IMR-90 (cell line): ENCODE results near the gene TGOLN2. TPM values are rescaled to one million over a fixed set of nuclear protein-coding genes. Genes with fewer than 3 reads are reported as not detected.

Source experiments
- ATAC-seq: fragments of 200-7000 bp; cut with Tn5 transposase; 2 replicates; pipeline ENCODE4 v1.9.1; 2020; ENCODE audit warnings: low read depth, mild to moderate bottlenecking, moderate library complexity
- BruUV-seq: library from RNA; stranded (reverse); fragments of 400-500 nt; replicated peaks from 2 replicates; lab custom pipeline; 2021; lab: Mats Ljungman, UMichigan
- CTCF ChIA-PET: fragments of 300-600 bp; formaldehyde crosslinking; extraction: SDS; loops from one replicate; lab custom pipeline; 2021; ENCODE audit warnings: antibody characterized with exemption; lab: Yijun Ruan, JAX
- POLR2A ChIA-PET: fragments of 300-600 bp; sonication (Branson Sonifier 250); formaldehyde crosslinking; loops from one replicate; lab custom pipeline; 2022; ENCODE audit warnings: antibody characterized with exemption; ENCODE audit not compliant: unreplicated experiment; lab: Charles Lee
- DNase-seq: peaks from one replicate; pipeline ENCODE4 v3.0.0; 2013
- H2AFZ ChIP-seq: replicated peaks from 2 replicates; pipeline ENCODE3; 2013; ENCODE audit warnings: low read length, mild to moderate bottlenecking; ENCODE audit not compliant: poor library complexity
- H2AK5ac ChIP-seq: 2 replicates; pipeline ENCODE4 v1.6.1; 2013; ENCODE audit warnings: low read depth, low read length, inconsistent platforms
- H2AK9ac ChIP-seq: replicated peaks from 2 replicates; pipeline ENCODE3; 2013; ENCODE audit warnings: mild to moderate bottlenecking, low read depth, low read length, moderate library complexity; ENCODE audit not compliant: poor library complexity
- H2BK120ac ChIP-seq: 2 replicates; pipeline ENCODE4 v1.6.1; 2013; ENCODE audit warnings: low read depth, low read length, inconsistent platforms
- H2BK15ac ChIP-seq: 3 replicates; pipeline ENCODE4 v1.6.1; 2013; ENCODE audit warnings: low read depth, low read length, inconsistent platforms
- H2BK20ac ChIP-seq: 2 replicates; pipeline ENCODE4 v1.6.1; 2013; ENCODE audit warnings: low read depth, mild to moderate bottlenecking, inconsistent platforms, low read length, moderate library complexity
- H2BK5ac ChIP-seq: 2 replicates; pipeline ENCODE4 v1.6.1; 2013; ENCODE audit warnings: mild to moderate bottlenecking, low read depth, low read length, inconsistent platforms; ENCODE audit not compliant: poor library complexity, severe bottlenecking
- H3K14ac ChIP-seq: replicated peaks from 2 replicates; pipeline ENCODE4 v1.6.1; 2013; ENCODE audit warnings: low read depth, low read length, inconsistent platforms
- H3K18ac ChIP-seq: 2 replicates; pipeline ENCODE4 v1.6.1; 2013; ENCODE audit warnings: low read depth, low read length, control low read depth
- H3K23ac ChIP-seq: 2 replicates; pipeline ENCODE4 v1.6.1; 2013; ENCODE audit warnings: low read depth, low read length, inconsistent platforms
- H3K27ac ChIP-seq: 2 replicates; pipeline ENCODE4 v1.5.1; 2013; ENCODE audit warnings: mild to moderate bottlenecking, control low read depth, low read length; ENCODE audit not compliant: insufficient read depth
- H3K27me3 ChIP-seq: 2 replicates; pipeline ENCODE4 v1.6.1; 2013; ENCODE audit warnings: low read length; ENCODE audit not compliant: control insufficient read depth, insufficient read depth
- H3K36me3 ChIP-seq: 2 replicates; pipeline ENCODE4 v1.6.1; 2013; ENCODE audit warnings: low read length, mixed read lengths; ENCODE audit not compliant: control insufficient read depth, insufficient read depth
- H3K4ac ChIP-seq: 2 replicates; pipeline ENCODE4 v1.6.1; 2013; ENCODE audit warnings: low read depth, low read length, inconsistent platforms
- H3K4me1 ChIP-seq: 2 replicates; pipeline ENCODE4 v1.6.1; 2013; ENCODE audit warnings: low read length, mixed read lengths; ENCODE audit not compliant: control insufficient read depth, insufficient read depth
- H3K4me2 ChIP-seq: 2 replicates; pipeline ENCODE4 v1.6.1; 2013; ENCODE audit warnings: low read depth, mild to moderate bottlenecking, control low read depth, low read length, moderate library complexity
- H3K4me3 ChIP-seq: 2 replicates; pipeline ENCODE4 v1.5.1; 2013; ENCODE audit warnings: low read depth, mild to moderate bottlenecking, control low read depth, low read length, moderate library complexity; ENCODE audit not compliant: insufficient read depth
- H3K56ac ChIP-seq: 2 replicates; pipeline ENCODE4 v1.6.1; 2013; ENCODE audit warnings: low read length, inconsistent platforms; ENCODE audit not compliant: insufficient read depth; ENCODE audit errors: extremely low read depth
- H3K79me1 ChIP-seq, 2 experiments: 2 replicates each; pipeline ENCODE4 v1.6.1; 2013; ENCODE audit warnings: low read length in 2 of 2, inconsistent platforms in 1 of 2, low read depth in 1 of 2
- H3K9ac ChIP-seq: 2 replicates; pipeline ENCODE4 v1.6.1; 2013; ENCODE audit warnings: low read depth, low read length, control low read depth
- H3K9me1 ChIP-seq: 2 replicates; pipeline ENCODE4 v1.6.1; 2013; ENCODE audit warnings: low read length, inconsistent platforms; ENCODE audit not compliant: insufficient read depth
- H3K9me3 ChIP-seq: 2 replicates; pipeline ENCODE4 v1.6.1; 2013; ENCODE audit warnings: low read length; ENCODE audit not compliant: control insufficient read depth, insufficient read depth
- H4K20me1 ChIP-seq: 2 replicates; pipeline ENCODE4 v1.6.1; 2013; ENCODE audit warnings: low read length, inconsistent platforms; ENCODE audit not compliant: insufficient read depth
- H4K5ac ChIP-seq: 2 replicates; pipeline ENCODE4 v1.6.1; 2013; ENCODE audit warnings: mild to moderate bottlenecking, low read depth, low read length, control low read depth
- H4K8ac ChIP-seq, 2 experiments: 2 replicates each; pipeline ENCODE4 v1.6.1; 2013; ENCODE audit warnings: low read depth in 2 of 2, low read length in 2 of 2, control low read depth in 1 of 2, inconsistent platforms in 1 of 2
- H4K91ac ChIP-seq: 2 replicates; pipeline ENCODE4 v1.6.1; 2013; ENCODE audit warnings: low read depth, low read length, inconsistent platforms; ENCODE audit not compliant: insufficient read depth
- BHLHE40 ChIP-seq: fragments of 150-350 bp; IDR thresholded peaks from 2 replicates; pipeline ENCODE4 v1.6.1; 2016; ENCODE audit warnings: mild to moderate bottlenecking, low read depth, low read length
- CEBPB ChIP-seq: IDR thresholded peaks from 2 replicates; pipeline ENCODE4 v1.6.1; 2012; ENCODE audit warnings: low read depth, low read length, improper control_type of control experiment
- CHD1 ChIP-seq: IDR thresholded peaks from 2 replicates; pipeline ENCODE4 v1.6.1; 2012; ENCODE audit warnings: low read depth, low read length, improper control_type of control experiment
- CTCF ChIP-seq: conservative IDR thresholded peaks from 2 replicates; pipeline ENCODE4 v1.5.1; 2012; ENCODE audit warnings: mild to moderate bottlenecking, low read depth, low read length, improper control_type of control experiment
- ELK1 ChIP-seq: fragments of 150-350 bp; IDR thresholded peaks from 2 replicates; pipeline ENCODE4 v1.6.1; 2016; ENCODE audit warnings: low read depth, mild to moderate bottlenecking, low read length, moderate library complexity, borderline replicate concordance
- FOS ChIP-seq: fragments of 150-350 bp; IDR thresholded peaks from 2 replicates; pipeline ENCODE4 v1.6.1; 2016; ENCODE audit warnings: low read depth, low read length
- MAFK ChIP-seq: IDR thresholded peaks from 2 replicates; pipeline ENCODE4 v1.6.1; 2012; ENCODE audit warnings: low read depth, low read length, improper control_type of control experiment
- MAZ ChIP-seq: IDR thresholded peaks from 2 replicates; pipeline ENCODE4 v1.6.1; 2012; ENCODE audit warnings: low read depth, mild to moderate bottlenecking, low read length, improper control_type of control experiment, moderate library complexity, borderline replicate concordance
- MXI1 ChIP-seq: IDR thresholded peaks from 2 replicates; pipeline ENCODE4 v1.6.1; 2012; ENCODE audit warnings: low read depth, mild to moderate bottlenecking, low read length, moderate library complexity, borderline replicate concordance
- NFE2L2 ChIP-seq: fragments of 150-350 bp; IDR thresholded peaks from 2 replicates; pipeline ENCODE4 v1.6.1; 2016; ENCODE audit warnings: low read depth, mild to moderate bottlenecking, low read length
- POLR2A ChIP-seq: IDR thresholded peaks from 2 replicates; pipeline ENCODE4 v1.6.1; 2012; ENCODE audit warnings: mild to moderate bottlenecking, low read depth, low read length
- RAD21 ChIP-seq: IDR thresholded peaks from 2 replicates; pipeline ENCODE4 v1.6.1; 2012; ENCODE audit warnings: low read length, improper control_type of control experiment
- RCOR1 ChIP-seq: IDR thresholded peaks from 2 replicates; pipeline ENCODE4 v1.6.1; 2012; ENCODE audit warnings: mild to moderate bottlenecking, low read length, improper control_type of control experiment; ENCODE audit not compliant: insufficient replicate concordance
- RFX5 ChIP-seq: IDR thresholded peaks from 2 replicates; pipeline ENCODE4 v1.8.0; 2012; ENCODE audit warnings: low read depth, mild to moderate bottlenecking, low read length, moderate library complexity
- SMC3 ChIP-seq: fragments of 150-350 bp; IDR thresholded peaks from 2 replicates; pipeline ENCODE4 v1.6.1; 2016; ENCODE audit warnings: low read depth, mild to moderate bottlenecking, antibody characterized with exemption, low read length, moderate library complexity
- USF2 ChIP-seq: fragments of 150-350 bp; IDR thresholded peaks from 2 replicates; pipeline ENCODE4 v1.6.1; 2017; ENCODE audit warnings: mild to moderate bottlenecking, antibody characterized with exemption, low read length, low read depth
- WGBS, 2 experiments: methylation state at CpG; one replicate each; pipeline versions ENCODE4 v1.1.5 to v1.1.7; 2013; ENCODE audit warnings: missing lambda C conversion rate in 2 of 2; ENCODE audit not compliant: insufficient read length in 1 of 2; ENCODE audit errors: extremely low coverage in 2 of 2; 5-methylcytosine and 5-hydroxymethylcytosine counted together
- dilution Hi-C: fragments of 300-500 bp; cut with HindIII; formaldehyde crosslinking; loops from one replicate; pipeline ENCODE4 v1.14.3; 2018; ENCODE audit warnings: low sequenced_read_pairs; ENCODE audit not compliant: unreplicated experiment
- in situ Hi-C: fragments of 300-500 bp; cut with MboI; formaldehyde crosslinking; loops from 3 replicates; pipeline ENCODE4 v1.14.3; 2019; ENCODE audit warnings: low sequenced_read_pairs, inconsistent platforms, mixed read lengths
- intact Hi-C: fragments of 100-400 bp; cut with micrococcal nuclease; formaldehyde crosslinking; loops from 2 replicates; pipeline ENCODE4 v1.10.0; 2022
- polyA plus RNA-seq, 3 experiments: library from polyadenylated mRNA; depleted of rRNA; stranded (reverse); fragments of >200 nt; gene quantifications; 2 replicates each; pipeline ENCODE4 v1.2.3, GENCODE V29; 2012; ENCODE audit warnings: low replicate concordance in 1 of 3
- total RNA-seq: library from RNA; depleted of rRNA; stranded (reverse); fragments of >200 nt; gene quantifications from 2 replicates; pipeline ENCODE4 v1.2.3, GENCODE V29; 2012

Gene TGOLN2
- total and polyA plus RNA-seq, 2 of the 4 experiments (the other 2 are of a cell fraction), result 57.7 to 92.3 TPM

GRCh38 chr2:85291425-85292023, 36.3 kb downstream of the TGOLN2 start:
- H3K9me3 ChIP-seq, result no peaks in the 10 kb centered on the region
- no peaks in the 10 kb centered on the region for H4K20me1 ChIP-seq
- peaks cover 7% of the 10 kb centered on the region for H3K9me1 ChIP-seq
- no peak overlapping the region for H2BK5ac ChIP-seq
- H2AK9ac ChIP-seq, result no peak overlapping the region
- H2BK120ac ChIP-seq, result no peak overlapping the region
- ChIA-PET CTCF (no interaction called here), POLR2A (no interaction called here)
- H3K4me1 ChIP-seq, result peaks cover 13% of the 10 kb centered on the region
- no peak overlapping the region for H3K4ac ChIP-seq
- H2AK5ac ChIP-seq, result no peak overlapping the region
- no peak for TF ChIP-seq CTCF
- no peak for TF ChIP-seq RFX5
- no peak for TF ChIP-seq MAFK
- no peak for TF ChIP-seq MAZ
- no peak for TF ChIP-seq MXI1
- no peak for TF ChIP-seq RAD21
- TF ChIP-seq POLR2A, result no peak
- TF ChIP-seq FOS, result no peak
- no peak for TF ChIP-seq CHD1
- no peak for TF ChIP-seq NFE2L2
- no peak for TF ChIP-seq SMC3
- TF ChIP-seq RCOR1, result no peak
- TF ChIP-seq USF2, result no peak
- TF ChIP-seq ELK1, result no peak
- no peak for TF ChIP-seq BHLHE40
- TF ChIP-seq CEBPB, result no peak
- H3K23ac ChIP-seq, result no peak overlapping the region
- 100% methylated on average over 1 of the region's 4 CpGs; no CpG with 5 or more reads in 1 of the 2 experiments for WGBS, 2 experiments
- H3K27ac ChIP-seq, result no peak overlapping the region
- dilution Hi-C loops (no loop called here), in situ Hi-C loops (loop anchor here (25.0 kb wide), 1 partner anchor 804 kb away; no protein-coding TSS in a partner anchor), intact Hi-C loops (no loop called here)
- H3K4me2 ChIP-seq, result no peak overlapping the region
- no peak overlapping the region for H4K8ac ChIP-seq
- no peak for DNase-seq
- H3K4me3 ChIP-seq, result no peak overlapping the region
- no peak overlapping the region for H2AFZ ChIP-seq
- no peak overlapping the region for H2BK15ac ChIP-seq
- H3K36me3 ChIP-seq, result peaks cover 5% of the 10 kb centered on the region; the same call in 1 of the 2 replicates
- H3K9ac ChIP-seq, result no peak overlapping the region
- no peak overlapping the region for H3K18ac ChIP-seq
- H2BK20ac ChIP-seq, result no peak overlapping the region
- H4K91ac ChIP-seq, result no peak overlapping the region
- H3K27me3 ChIP-seq, result no peaks in the 10 kb centered on the region
- peaks cover 14 to 27% of the 10 kb centered on the region in 2 experiments for H3K79me1 ChIP-seq
- no peak overlapping the region for H4K5ac ChIP-seq
- ATAC-seq, result no peak
- no peak overlapping the region for H3K56ac ChIP-seq
- H3K14ac ChIP-seq, result no peak overlapping the region
- no TSS peak for BruUV-seq
